G401 (cell line): ENCODE measurements around the gene HMX2. TPM values are rescaled to one million over a fixed set of nuclear protein-coding genes. Genes with fewer than 3 reads are reported as not detected.

Experiments used
- DNase-seq: peaks from one replicate; pipeline ENCODE4 v3.0.0-alpha.2; 2015; ENCODE audit warnings: low spot score
- in situ Hi-C: cut with HindIII; loops from 2 replicates; pipeline ENCODE4 v1.10.0; 2016; ENCODE audit warnings: low sequenced_read_pairs, mixed read lengths
- total RNA-seq: library from RNA; depleted of rRNA; stranded (reverse); fragments of >200 nt; shearing (Covaris generic); gene quantifications from 2 replicates; pipeline ENCODE4 v1.2.3, GENCODE V29; 2014; rRNA removed

Gene HMX2, protein sequence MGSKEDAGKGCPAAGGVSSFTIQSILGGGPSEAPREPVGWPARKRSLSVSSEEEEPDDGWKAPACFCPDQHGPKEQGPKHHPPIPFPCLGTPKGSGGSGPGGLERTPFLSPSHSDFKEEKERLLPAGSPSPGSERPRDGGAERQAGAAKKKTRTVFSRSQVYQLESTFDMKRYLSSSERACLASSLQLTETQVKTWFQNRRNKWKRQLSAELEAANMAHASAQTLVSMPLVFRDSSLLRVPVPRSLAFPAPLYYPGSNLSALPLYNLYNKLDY
- total RNA-seq: not detected in 2 replicates

DNA sequence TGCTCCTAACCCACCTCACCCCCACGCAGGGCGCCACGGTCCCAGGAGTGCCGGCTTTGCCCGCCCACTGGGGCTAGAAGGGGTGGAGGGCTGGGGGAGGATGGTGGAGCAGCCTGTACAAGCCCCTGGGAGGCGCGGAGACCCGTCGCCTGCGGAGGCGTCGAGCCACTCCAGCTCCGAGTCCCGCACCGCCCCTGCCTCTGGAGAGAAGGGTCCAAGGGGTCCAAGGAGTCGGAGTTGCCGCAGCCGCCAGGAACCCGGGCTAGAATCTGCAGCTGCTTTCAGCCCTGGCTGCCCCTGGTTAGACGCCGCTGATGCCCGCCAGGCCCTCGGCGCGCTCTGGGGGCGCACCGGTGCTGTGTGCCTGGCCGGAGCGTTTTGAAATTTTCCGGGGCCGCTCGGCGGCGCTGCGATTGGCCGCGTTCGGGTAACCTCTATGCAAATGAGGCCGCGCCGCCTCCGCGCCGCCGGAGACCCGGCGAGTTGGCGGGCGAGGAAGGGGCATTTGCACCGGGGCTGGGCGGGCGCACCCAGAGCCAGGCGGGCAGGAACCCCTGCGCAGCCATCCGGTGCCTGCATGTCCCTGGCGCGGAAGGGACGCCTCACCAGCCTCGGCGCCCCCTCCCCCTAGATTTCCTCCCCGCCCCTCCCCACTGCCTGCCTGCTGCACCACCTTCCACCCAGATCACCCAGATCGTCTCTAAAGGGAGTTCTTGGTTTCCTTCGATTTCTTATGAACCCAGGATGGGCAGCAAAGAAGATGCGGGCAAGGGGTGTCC, at the start of gene HMX2:
TSS of gene HMX2 (plus strand) at position 502 of the 779 bp plus-strand sequence. CDS start at position 745, 243 bp downstream.
- in situ Hi-C loops: no loop called here
- DNase-seq: no peak

- DNase-seq: no peak
- in situ Hi-C loops: no loop called here
Observed at GRCh38 chr10:123100030-123100762, 47.7 kb upstream of the HMX2 start.

DNA sequence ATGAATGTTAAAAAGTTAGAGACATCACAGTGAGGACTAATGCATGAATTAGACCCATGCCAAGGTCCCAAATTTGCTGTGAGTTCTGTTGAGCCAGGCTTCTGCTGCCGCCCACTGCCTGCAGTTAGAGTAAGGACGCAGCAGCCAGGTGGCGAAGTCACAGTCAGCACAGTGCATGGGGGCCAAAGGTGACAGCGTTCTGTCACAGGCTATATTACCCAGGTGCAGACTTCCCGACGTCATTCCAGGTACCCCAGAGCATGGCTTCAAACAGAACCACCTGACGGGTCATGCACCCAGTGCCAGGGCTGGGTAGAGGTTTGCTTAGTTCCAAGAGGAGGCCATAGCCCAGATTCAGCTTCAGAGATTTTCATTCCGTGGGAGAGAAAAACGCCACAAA, 46.1 kb upstream of the HMX2 start:
- in situ Hi-C loops: no loop called here
- DNase-seq: no peak

GRCh38 chr10:123102673-123103072, 45.3 kb upstream of the HMX2 start:
- DNase-seq: no peak
- in situ Hi-C loops: no loop called here

DNA sequence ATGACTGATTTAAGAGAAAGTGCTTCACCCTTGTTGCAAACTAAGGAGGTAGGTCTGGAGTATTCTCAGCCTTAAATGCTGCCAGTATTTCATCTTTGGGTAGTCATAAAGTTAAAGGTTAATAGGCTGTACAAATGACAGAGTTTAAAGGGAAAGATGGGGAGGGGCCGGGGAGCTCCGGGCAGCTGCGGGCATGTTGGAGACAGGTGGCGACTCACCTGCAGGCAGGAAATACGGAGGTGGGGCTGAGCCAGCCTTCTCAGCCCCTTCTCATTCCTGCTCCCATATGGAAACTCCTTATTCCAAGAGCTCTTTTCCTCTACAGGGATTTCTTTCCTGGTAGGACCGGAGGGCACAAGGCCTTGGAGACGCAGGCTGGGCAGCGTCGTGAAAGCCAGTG, 44.0 kb upstream of the HMX2 start:
- DNase-seq: no peak
- in situ Hi-C loops: no loop called here

- in situ Hi-C loops: no loop called here
- no peak for DNase-seq
Observed at GRCh38 chr10:123109466-123109865, 38.5 kb upstream of the HMX2 start.

GRCh38 chr10:123117644-123118417, 30.1 kb upstream of the HMX2 start:
- DNase-seq: no peak
- in situ Hi-C loops: no loop called here

- no peak for DNase-seq
- in situ Hi-C loops: no loop called here
Observed at GRCh38 chr10:123119081-123119480, 28.9 kb upstream of the HMX2 start.

- no peak for DNase-seq
- in situ Hi-C loops: no loop called here
Observed at GRCh38 chr10:123126246-123126645, 21.7 kb upstream of the HMX2 start.

DNA sequence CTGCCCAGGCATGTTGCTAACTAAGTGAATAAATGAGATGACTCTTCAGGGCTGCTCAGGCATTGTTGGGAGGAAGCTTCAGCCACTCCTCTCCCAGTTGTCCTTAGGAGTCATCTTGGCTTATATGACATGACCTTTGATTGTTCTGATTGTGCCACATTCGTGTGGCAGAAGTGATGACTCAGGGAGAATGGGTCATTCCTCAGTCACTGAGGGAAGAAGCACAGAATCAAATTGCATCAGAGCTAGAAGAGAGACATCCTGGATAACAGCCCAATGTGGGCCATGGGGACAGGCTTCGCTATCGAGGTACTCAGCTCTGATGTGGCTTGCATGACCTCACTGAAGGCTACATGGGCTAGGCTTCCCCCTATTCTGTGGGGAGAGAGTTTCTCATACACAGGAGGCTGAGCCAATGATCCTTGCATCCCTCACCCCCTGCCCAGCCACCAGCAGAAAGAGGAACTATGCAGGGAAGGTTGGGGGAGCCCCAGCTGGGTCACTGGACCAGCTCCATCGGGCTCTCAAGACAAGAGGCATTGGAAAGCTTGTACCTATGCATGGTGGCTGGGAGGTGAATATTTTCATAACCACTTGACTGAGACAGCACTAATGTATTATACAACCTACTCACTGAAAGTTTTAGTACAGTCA, 18.2 kb upstream of the HMX2 start:
- in situ Hi-C loops: no loop called here
- DNase-seq: no peak

DNA sequence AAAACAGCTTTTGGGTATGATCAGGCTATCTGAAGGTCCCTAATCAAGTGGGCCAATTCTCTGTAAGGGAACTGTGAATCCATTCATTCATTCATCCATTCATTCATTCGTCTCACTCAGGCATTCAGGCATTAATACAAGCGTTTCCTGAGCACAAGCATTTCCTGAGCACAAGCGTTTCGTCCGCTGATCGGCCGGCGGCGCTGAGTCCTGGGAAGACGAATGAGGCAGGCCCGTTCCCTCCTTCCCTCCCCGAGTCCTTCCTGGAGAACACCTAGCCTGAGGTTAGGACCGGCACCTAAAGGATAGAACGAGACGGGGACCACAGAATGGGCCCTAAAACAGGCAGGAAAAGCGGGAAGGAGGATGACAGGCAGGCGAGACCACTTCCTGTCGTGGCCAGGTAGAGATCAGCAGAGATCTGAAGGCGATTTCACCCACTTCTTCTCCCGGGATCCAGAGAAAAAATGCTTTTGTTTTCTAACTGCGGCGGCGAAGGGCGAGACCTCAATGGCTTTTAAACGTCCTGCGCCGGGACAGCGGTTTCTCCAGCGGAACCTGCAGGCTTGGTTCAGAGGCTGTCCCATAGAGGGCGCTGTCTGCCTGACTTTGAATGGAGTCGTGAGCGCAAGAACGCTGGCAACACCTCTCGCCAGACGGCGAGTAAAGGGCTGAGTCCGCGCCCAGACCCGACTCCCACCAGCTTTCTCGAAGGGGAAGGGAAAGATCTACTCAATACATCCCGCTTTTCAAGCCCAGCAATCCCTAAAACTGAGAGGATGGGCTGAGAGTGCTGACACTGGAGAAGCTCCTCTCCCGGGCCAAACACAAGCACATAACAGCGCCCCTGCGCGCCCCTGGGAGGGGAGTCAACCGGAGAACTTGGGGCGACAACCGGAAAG, 15.1 kb upstream of the HMX2 start:
- in situ Hi-C loops: no loop called here
- peak; percentile 70 for DNase-seq

GRCh38 chr10:123133541-123134342, 14.2 kb upstream of the HMX2 start:
- in situ Hi-C loops: no loop called here
- no peak for DNase-seq

DNA sequence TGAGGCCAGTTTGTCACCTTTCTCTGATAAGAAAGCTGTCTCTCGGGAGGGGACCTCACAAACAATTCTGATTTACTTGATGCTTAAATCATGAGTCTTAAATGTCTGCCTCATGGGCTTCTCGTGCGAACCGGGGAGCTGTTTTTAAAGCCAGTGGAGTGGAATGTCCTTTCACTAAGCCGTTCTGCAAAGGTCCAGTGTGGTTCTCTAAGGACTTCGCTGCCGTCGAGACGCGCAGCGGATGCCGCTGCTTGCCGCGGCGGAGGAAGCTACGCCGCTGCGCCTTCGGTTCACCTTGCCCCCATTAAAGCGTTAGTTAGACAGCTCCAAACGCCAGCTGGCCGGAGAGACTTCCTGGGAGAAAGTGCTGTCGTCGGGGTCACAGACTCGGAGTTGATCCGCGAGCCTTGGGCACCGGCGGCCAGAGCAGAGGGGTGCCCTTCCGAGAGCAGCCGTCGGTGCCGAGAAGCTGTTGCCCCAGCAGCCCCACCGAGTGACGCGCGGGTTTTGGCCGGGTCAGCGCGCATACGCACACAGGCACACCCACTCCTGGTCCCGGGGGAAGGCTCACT, 13.5 kb upstream of the HMX2 start:
- in situ Hi-C loops: no loop called here
- DNase-seq: no peak

- no peak for DNase-seq
- in situ Hi-C loops: no loop called here
Observed at GRCh38 chr10:123134915-123135414, 13.0 kb upstream of the HMX2 start.

GRCh38 chr10:123135415-123136141, 12.4 kb upstream of the HMX2 start, which contains the start of gene HMX3:
TSS of gene HMX3 (plus strand) at chr10:123135970. CDS start at chr10:123136051, 81 bp downstream.
- DNase-seq: no peak
- in situ Hi-C loops: no loop called here

DNA sequence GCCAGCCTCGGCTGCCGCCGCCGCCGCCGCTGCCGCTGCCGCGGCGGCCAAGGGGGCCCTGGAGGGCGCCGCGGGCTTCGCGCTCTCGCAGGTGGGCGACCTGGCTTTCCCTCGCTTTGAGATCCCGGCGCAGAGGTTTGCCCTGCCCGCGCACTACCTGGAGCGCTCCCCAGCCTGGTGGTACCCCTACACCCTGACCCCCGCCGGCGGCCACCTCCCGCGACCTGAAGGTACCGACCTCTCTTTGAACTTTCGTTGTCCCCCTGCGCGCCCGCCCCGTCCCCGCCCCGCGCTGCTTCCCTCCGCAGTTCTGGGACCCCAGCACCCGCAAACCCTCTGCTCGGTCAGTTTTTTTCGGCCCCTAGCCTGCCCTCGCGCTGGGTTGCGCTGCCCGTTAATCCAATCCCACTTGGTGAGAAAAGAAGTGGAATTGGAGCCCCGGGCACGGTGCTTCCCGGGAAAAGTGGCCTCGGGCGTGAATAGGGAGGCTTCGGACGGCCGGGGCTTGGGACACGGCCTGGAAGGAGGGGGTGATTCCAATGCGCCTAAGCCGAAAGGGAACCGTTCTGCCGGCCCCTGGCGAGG, 11.6 kb upstream of the HMX2 start:
- in situ Hi-C loops: no loop called here
- DNase-seq: no peak
